GM19395 (cell line): ENCODE measurements around the gene SWSAP1.
"Not testable (repeated sequence)": the region's sequence is repeated elsewhere in the genome, so short reads cannot be mapped to it uniquely, and the experiment has no call there.

Source experiments
- ATAC-seq: cut with Tn5 transposase; IDR thresholded peaks from one replicate; pipeline ENCODE4 v1.9.1; 2021; ENCODE audit warnings: mild to moderate bottlenecking, moderate library complexity; ENCODE audit not compliant: unreplicated experiment

Gene SWSAP1

GRCh38 chr19:11374433-11375142 is at the start of gene SWSAP1:
TSS of gene SWSAP1 (plus strand) at chr19:11374666. CDS start at chr19:11374681, 15 bp downstream.
- peak; percentile 86 for ATAC-seq

GRCh38 chr19:11324748-11325389 is 49.6 kb upstream of the SWSAP1 start:
- no peak for ATAC-seq

GRCh38 chr19:11325544-11325943 is 48.9 kb upstream of the SWSAP1 start:
- ATAC-seq, result no peak

GRCh38 chr19:11330127-11330526 is 44.3 kb upstream of the SWSAP1 start:
- ATAC-seq, result no peak

- no peak for ATAC-seq
Observed at GRCh38 chr19:11331502-11331901, 43.0 kb upstream of the SWSAP1 start.

GRCh38 chr19:11332822-11333221 is 41.6 kb upstream of the SWSAP1 start:
- no peak for ATAC-seq

- ATAC-seq, result not testable (repeated sequence)
Observed at GRCh38 chr19:11333838-11334237, 40.6 kb upstream of the SWSAP1 start.

- ATAC-seq, result no peak
Observed at GRCh38 chr19:11335449-11336146, 38.9 kb upstream of the SWSAP1 start.

- no peak for ATAC-seq
Observed at GRCh38 chr19:11337080-11337479, 37.4 kb upstream of the SWSAP1 start.

GRCh38 chr19:11338121-11338520 is 36.3 kb upstream of the SWSAP1 start:
- no peak for ATAC-seq

- ATAC-seq, result no peak
Observed at GRCh38 chr19:11338569-11339253, 35.8 kb upstream of the SWSAP1 start.

- no peak for ATAC-seq
Observed at GRCh38 chr19:11339254-11340098, 35.0 kb upstream of the SWSAP1 start, which contains the start of gene RAB3D. TSS of gene RAB3D (minus strand) at chr19:11339657. CDS start at chr19:11337399, 2,258 bp downstream.

GRCh38 chr19:11340099-11340467 is 34.4 kb upstream of the SWSAP1 start:
- not testable (repeated sequence) for ATAC-seq

- ATAC-seq, result no peak
Observed at GRCh38 chr19:11342429-11342828, 32.0 kb upstream of the SWSAP1 start.

GRCh38 chr19:11345122-11345803 is 29.2 kb upstream of the SWSAP1 start:
- ATAC-seq, result no peak

GRCh38 chr19:11346104-11346940 is 28.1 kb upstream of the SWSAP1 start, which contains the start of the genes CCDC159 and TMEM205:
TSS of gene CCDC159 (plus strand) at chr19:11346519. CDS start at chr19:11346607, 88 bp downstream.
TSS of gene TMEM205 (minus strand) at chr19:11346268. CDS start at chr19:11345619, 649 bp downstream.
- ATAC-seq, result peak; percentile 87

GRCh38 chr19:11347546-11348039 is 26.9 kb upstream of the SWSAP1 start:
- no peak for ATAC-seq

- ATAC-seq, result no peak
Observed at GRCh38 chr19:11349171-11349570, 25.3 kb upstream of the SWSAP1 start.
